HG03442 (cell line): ENCODE data around the gene PHACTR3.
"Not testable (repeated sequence)": the region's sequence is repeated elsewhere in the genome, so short reads cannot be mapped to it uniquely, and the experiment has no call there.

ENCODE experiments used
- ATAC-seq: cut with Tn5 transposase; IDR thresholded peaks from one replicate; pipeline ENCODE4 v1.9.1; 2021; ENCODE audit warnings: mild to moderate bottlenecking, moderate library complexity; ENCODE audit not compliant: unreplicated experiment

Gene PHACTR3

GRCh38 chr20:59618585-59618984 lies 14.2 kb downstream of the PHACTR3 start:
- ATAC-seq: not testable (repeated sequence)

GRCh38 chr20:59620860-59621505 lies 16.6 kb downstream of the PHACTR3 start:
- no peak for ATAC-seq

- no peak for ATAC-seq
Observed at GRCh38 chr20:59622496-59622895, 18.2 kb downstream of the PHACTR3 start.

GRCh38 chr20:59623133-59623532 lies 18.8 kb downstream of the PHACTR3 start:
- ATAC-seq: no peak

GRCh38 chr20:59623583-59623982 lies 19.2 kb downstream of the PHACTR3 start:
- no peak for ATAC-seq

- no peak for ATAC-seq
Observed at GRCh38 chr20:59624401-59624800, 20.1 kb downstream of the PHACTR3 start.

GRCh38 chr20:59625214-59625922 lies 21.0 kb downstream of the PHACTR3 start:
- ATAC-seq: no peak

- no peak for ATAC-seq
Observed at GRCh38 chr20:59627298-59627697, 23.0 kb downstream of the PHACTR3 start.

GRCh38 chr20:59628171-59628570 lies 23.8 kb downstream of the PHACTR3 start:
- ATAC-seq: no peak

GRCh38 chr20:59629141-59630045 lies 25.1 kb downstream of the PHACTR3 start:
- no peak for ATAC-seq

- ATAC-seq: no peak
Observed at GRCh38 chr20:59630526-59630925, 26.2 kb downstream of the PHACTR3 start.

- no peak for ATAC-seq
Observed at GRCh38 chr20:59631751-59632540, 27.6 kb downstream of the PHACTR3 start.

- ATAC-seq: no peak
Observed at GRCh38 chr20:59632541-59633113, 28.3 kb downstream of the PHACTR3 start.

- no peak for ATAC-seq
Observed at GRCh38 chr20:59633656-59634251, 29.4 kb downstream of the PHACTR3 start.

GRCh38 chr20:59634435-59635005 lies 30.2 kb downstream of the PHACTR3 start:
- no peak for ATAC-seq

GRCh38 chr20:59636766-59637370 lies 32.5 kb downstream of the PHACTR3 start:
- ATAC-seq: no peak

- no peak for ATAC-seq
Observed at GRCh38 chr20:59640267-59640666, 35.9 kb downstream of the PHACTR3 start.

- no peak for ATAC-seq
Observed at GRCh38 chr20:59643615-59644061, 39.3 kb downstream of the PHACTR3 start.

GRCh38 chr20:59644371-59644939 lies 40.1 kb downstream of the PHACTR3 start:
- ATAC-seq: no peak
